Naive B cell (primary cell): ENCODE results near the gene TBC1D10A. TPM values are rescaled to one million over a fixed set of nuclear protein-coding genes. Genes with fewer than 3 reads are reported as not detected.

ENCODE experiments used
- ATAC-seq, 2 donors: fragments of 150-1000 bp; cut with Tn5 transposase; 2 replicates each; pipeline ENCODE4 v1.10.0; 2021; ENCODE audit warnings: low read depth in 2 of 2, mild to moderate bottlenecking in 2 of 2, moderate library complexity in 2 of 2
- DNase-seq: peaks from one replicate; pipeline ENCODE4 v3.0.0; 2022
- H3K27ac Mint-ChIP-seq, 6 donors: one replicate each; pipeline ENCODE4 v1.8.0; 2020 to 2022; ENCODE audit warnings: mild to moderate bottlenecking in 6 of 6, mixed read lengths in 6 of 6, moderate library complexity in 5 of 6, inconsistent platforms in 2 of 6
- H3K27me3 Mint-ChIP-seq, 3 donors: one replicate each; pipeline ENCODE4 v1.8.0; 2021 to 2022; ENCODE audit warnings: mixed read lengths in 3 of 3, mild to moderate bottlenecking in 1 of 3
- H3K36me3 Mint-ChIP-seq, 2 donors: one replicate each; pipeline ENCODE4 v1.8.0; 2020 to 2022; ENCODE audit warnings: mixed read lengths in 2 of 2, inconsistent platforms in 1 of 2, mild to moderate bottlenecking in 1 of 2
- H3K4me1 Mint-ChIP-seq, 3 donors: one replicate each; pipeline ENCODE4 v1.8.0; 2020 to 2022; ENCODE audit warnings: mixed read lengths in 3 of 3, inconsistent platforms in 1 of 3, mild to moderate bottlenecking in 1 of 3, moderate library complexity in 1 of 3
- H3K4me3 Mint-ChIP-seq, 8 donors: one replicate each; pipeline ENCODE4 v1.8.0; 2020 to 2022; ENCODE audit warnings: mild to moderate bottlenecking in 8 of 8, mixed read lengths in 8 of 8, moderate library complexity in 8 of 8, inconsistent platforms in 2 of 8
- H3K9me3 Mint-ChIP-seq, 7 donors: one replicate each; pipeline ENCODE4 v1.8.0; 2020 to 2022; ENCODE audit warnings: mixed read lengths in 7 of 7, mild to moderate bottlenecking in 5 of 7, inconsistent platforms in 2 of 7, moderate library complexity in 1 of 7
- polyA plus RNA-seq, 6 donors: library from polyadenylated mRNA; unstranded; fragments of 300-500 nt; fragmentation: Illumina TruSeq; gene quantifications; one replicate each; pipeline ENCODE4 v1.2.3, GENCODE V29; 2021; ENCODE audit warnings: low read depth in 6 of 6

TBC1D10A gene
- polyA plus RNA-seq, 6 donors from 2014 or later: 39.9 to 54.0 (median 40.7) TPM

- DNase-seq (no peak), ATAC-seq (no peak)
- peaks cover 3 to 23% (median 9%) of the 10 kb centered on the region in 3 donors for H3K4me1 Mint-ChIP-seq
- H3K27ac Mint-ChIP-seq: peak overlapping the region in 1 of 6 donors; percentile 47
- H3K36me3 Mint-ChIP-seq: peaks cover 0 to 3% of the 10 kb centered on the region in 2 donors
- peaks cover 10 to 21% (median 14%) of the 10 kb centered on the region in 3 donors for H3K27me3 Mint-ChIP-seq
- no peak overlapping the region for H3K4me3 Mint-ChIP-seq
- no peaks in the 10 kb centered on the region for H3K9me3 Mint-ChIP-seq
Observed at GRCh38 chr22:30253205-30253852, 73.4 kb downstream of the TBC1D10A start.

DNA sequence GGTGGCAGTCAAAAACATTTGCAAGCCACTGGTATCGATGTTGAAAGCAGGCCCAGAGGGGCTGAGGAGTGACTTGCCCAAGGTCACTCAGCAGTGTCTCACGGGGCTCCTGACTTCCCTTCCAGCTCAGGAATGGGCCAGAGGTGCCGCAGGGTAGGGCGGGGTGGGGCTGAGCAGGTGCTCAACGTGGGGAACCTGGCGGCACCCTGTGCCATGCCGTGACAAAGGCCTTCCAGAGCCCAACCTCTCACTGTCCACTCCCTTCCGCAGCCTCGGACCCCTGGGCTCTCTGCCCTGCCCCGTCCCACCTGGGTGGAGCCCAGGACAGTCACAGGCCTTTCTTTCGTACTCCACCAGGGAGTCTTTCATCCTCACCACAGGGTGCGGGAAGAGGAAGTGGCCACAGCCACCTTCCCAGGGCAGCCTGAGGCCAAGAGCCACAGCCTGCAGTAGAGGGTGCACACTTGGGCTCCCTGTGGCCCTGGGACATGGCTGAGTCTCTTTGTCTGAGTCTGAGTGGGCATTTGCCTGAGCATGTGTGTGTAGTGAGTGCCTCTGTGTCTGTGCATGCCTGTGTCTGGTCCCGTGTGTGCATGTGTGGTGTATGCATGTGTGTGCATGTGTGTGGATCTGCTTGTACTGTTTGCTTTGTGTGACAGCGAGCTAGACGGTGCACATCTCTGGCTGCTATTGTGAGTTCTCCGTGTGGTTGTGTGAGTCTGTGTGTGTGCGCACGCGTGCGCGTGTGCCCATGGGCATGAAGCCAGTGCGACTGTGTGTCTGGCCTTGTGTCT lies 74.1 kb downstream of the TBC1D10A start:
- H3K27ac Mint-ChIP-seq: no peak overlapping the region
- H3K4me1 Mint-ChIP-seq: peaks cover 9 to 25% (median 16%) of the 10 kb centered on the region in 3 donors
- DNase-seq (no peak), ATAC-seq (no peak)
- H3K27me3 Mint-ChIP-seq: peaks cover 17 to 28% (median 21%) of the 10 kb centered on the region in 3 donors
- no peaks in the 10 kb centered on the region for H3K9me3 Mint-ChIP-seq
- no peak overlapping the region for H3K4me3 Mint-ChIP-seq
- peaks cover 0 to 8% of the 10 kb centered on the region in 2 donors for H3K36me3 Mint-ChIP-seq

- Mint-ChIP-seq H3K4me1 (peaks cover 14 to 25% (median 22%) of the 10 kb centered on the region in 3 donors), H3K27me3 (peaks cover 25 to 31% (median 25%) of the 10 kb centered on the region in 3 donors), H3K36me3 (peaks cover 0 to 8% of the 10 kb centered on the region in 2 donors), H3K9me3 (no peaks in the 10 kb centered on the region), H3K4me3 (no peak overlapping the region), H3K27ac (no peak overlapping the region)
- no peak for ATAC-seq
- DNase-seq: no peak
Observed at GRCh38 chr22:30251711-30252110, 75.0 kb downstream of the TBC1D10A start.

DNA sequence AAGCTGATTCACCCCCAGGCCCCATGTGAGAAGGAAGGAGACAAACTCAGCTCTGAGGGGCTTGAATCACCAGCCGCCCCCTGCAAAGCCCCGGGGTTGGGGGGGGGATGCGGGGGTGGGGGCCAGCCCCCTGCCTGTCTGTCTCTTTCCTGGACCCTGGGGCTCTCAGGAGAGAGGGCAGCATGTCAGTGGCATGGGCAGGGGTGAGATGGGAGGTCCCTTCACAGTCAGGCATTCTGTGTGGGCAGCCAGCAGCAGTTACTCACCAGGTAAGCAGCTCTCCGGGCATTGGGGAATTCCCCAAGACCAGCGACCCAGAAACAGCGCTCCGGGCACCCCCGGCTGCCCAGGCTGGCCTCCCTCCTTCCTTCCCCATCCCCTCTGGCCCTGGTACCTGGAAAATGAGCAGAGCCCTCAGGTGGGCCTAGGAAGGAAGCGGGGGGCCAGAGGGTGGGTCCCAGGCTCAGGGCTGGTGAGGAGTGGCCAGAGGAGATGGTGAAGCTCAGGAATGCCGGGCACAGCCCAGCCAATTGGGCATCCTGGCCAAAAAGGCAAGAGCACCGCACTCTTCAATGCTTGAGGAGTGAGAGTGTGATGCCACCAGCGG lies 76.0 kb downstream of the TBC1D10A start:
- ATAC-seq (no peak), DNase-seq (no peak)
- Mint-ChIP-seq H3K4me3 (no peak overlapping the region), H3K27ac (peak overlapping the region in 1 of 6 donors; percentile 18), H3K27me3 (peaks cover 28 to 40% (median 34%) of the 10 kb centered on the region in 3 donors), H3K9me3 (no peaks in the 10 kb centered on the region), H3K4me1 (peaks cover 20 to 27% (median 26%) of the 10 kb centered on the region in 3 donors), H3K36me3 (peaks cover 0 to 8% of the 10 kb centered on the region in 2 donors)

- DNase-seq (no peak), ATAC-seq (no peak)
- H3K9me3 Mint-ChIP-seq: no peaks in the 10 kb centered on the region
- H3K27me3 Mint-ChIP-seq: peaks cover 28 to 47% (median 41%) of the 10 kb centered on the region in 3 donors
- H3K36me3 Mint-ChIP-seq: peaks cover 0 to 8% of the 10 kb centered on the region in 2 donors
- H3K4me1 Mint-ChIP-seq: peaks cover 22 to 26% (median 25%) of the 10 kb centered on the region in 3 donors
- no peak overlapping the region for H3K27ac Mint-ChIP-seq
- no peak overlapping the region for H3K4me3 Mint-ChIP-seq
Observed at GRCh38 chr22:30250039-30250565, 76.6 kb downstream of the TBC1D10A start.

- Mint-ChIP-seq H3K4me1 (peaks cover 22 to 26% (median 25%) of the 10 kb centered on the region in 3 donors), H3K36me3 (peaks cover 0 to 8% of the 10 kb centered on the region in 2 donors), H3K27ac (no peak overlapping the region), H3K27me3 (peaks cover 28 to 55% (median 47%) of the 10 kb centered on the region in 3 donors), H3K4me3 (peak overlapping the region in 1 of 8 donors; percentile 5), H3K9me3 (no peaks in the 10 kb centered on the region)
- ATAC-seq: no peak
- DNase-seq: no peak
Observed at GRCh38 chr22:30249049-30250038, 77.4 kb downstream of the TBC1D10A start.

GRCh38 chr22:30248484-30248883 lies 78.3 kb downstream of the TBC1D10A start:
- H3K4me1 Mint-ChIP-seq: peaks cover 22 to 26% (median 25%) of the 10 kb centered on the region in 3 donors
- peaks cover 28 to 60% (median 47%) of the 10 kb centered on the region in 3 donors for H3K27me3 Mint-ChIP-seq
- H3K4me3 Mint-ChIP-seq: peak overlapping the region in 4 of 8 donors; percentile 10 to 89 (median 53)
- H3K27ac Mint-ChIP-seq: peak overlapping the region in 1 of 6 donors; percentile 17
- no peak for ATAC-seq
- no peak for DNase-seq
- H3K9me3 Mint-ChIP-seq: no peaks in the 10 kb centered on the region
- H3K36me3 Mint-ChIP-seq: peaks cover 0 to 8% of the 10 kb centered on the region in 2 donors

GRCh38 chr22:30247974-30248373 lies 78.8 kb downstream of the TBC1D10A start:
- peak overlapping the region in 4 of 8 donors; percentile 10 to 73 (median 28) for H3K4me3 Mint-ChIP-seq
- H3K27ac Mint-ChIP-seq: peak overlapping the region in 1 of 6 donors; percentile 17
- ATAC-seq (no peak), DNase-seq (no peak)
- peaks cover 22 to 26% (median 24%) of the 10 kb centered on the region in 3 donors for H3K4me1 Mint-ChIP-seq
- no peaks in the 10 kb centered on the region for H3K9me3 Mint-ChIP-seq
- H3K27me3 Mint-ChIP-seq: peaks cover 28 to 60% (median 47%) of the 10 kb centered on the region in 3 donors
- peaks cover 0 to 8% of the 10 kb centered on the region in 2 donors for H3K36me3 Mint-ChIP-seq

DNA sequence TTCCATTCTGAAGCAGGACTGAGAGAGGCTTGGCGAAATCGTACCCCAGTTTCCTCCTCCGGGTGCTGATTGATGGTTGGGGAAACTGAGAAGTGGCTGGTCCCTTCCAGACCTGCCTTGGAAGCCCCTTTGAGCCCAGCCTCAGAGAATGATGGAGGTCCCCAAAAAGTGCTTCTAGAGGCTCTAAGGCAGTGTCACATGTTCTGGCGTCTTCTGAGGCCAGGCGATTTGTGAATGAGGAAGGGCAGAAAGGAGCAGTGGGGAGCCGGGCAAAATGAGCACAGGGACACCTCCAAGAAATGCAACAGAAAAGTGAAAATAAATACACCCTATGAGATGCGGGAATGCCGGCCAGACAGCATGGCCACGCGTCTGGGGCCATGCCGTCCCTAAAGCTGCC lies 79.2 kb downstream of the TBC1D10A start:
- H3K4me1 Mint-ChIP-seq: peaks cover 20 to 26% (median 22%) of the 10 kb centered on the region in 3 donors
- no peak overlapping the region for H3K27ac Mint-ChIP-seq
- H3K4me3 Mint-ChIP-seq: peak overlapping the region in 1 of 8 donors; percentile 13

GRCh38 chr22:30246814-30247376 lies 79.8 kb downstream of the TBC1D10A start:
- Mint-ChIP-seq H3K4me1 (peaks cover 19 to 26% (median 22%) of the 10 kb centered on the region in 3 donors), H3K27me3 (peaks cover 28 to 60% (median 47%) of the 10 kb centered on the region in 3 donors), H3K9me3 (no peaks in the 10 kb centered on the region)

More for the DNA sequence above, 79.2 kb downstream of the TBC1D10A start:
- no peak for ATAC-seq
- DNase-seq: no peak
- Mint-ChIP-seq H3K36me3 (peaks cover 0 to 8% of the 10 kb centered on the region in 2 donors), H3K9me3 (no peaks in the 10 kb centered on the region), H3K27me3 (peaks cover 28 to 60% (median 47%) of the 10 kb centered on the region in 3 donors)

GRCh38 chr22:30245985-30246813 lies 80.5 kb downstream of the TBC1D10A start, which contains the start of gene LIF:
Gene LIF, minus strand, starts transcription at chr22:30246759. Its CDS starts 64 bp downstream, at chr22:30246695.
- ATAC-seq (peak; percentile 88 to 89), DNase-seq (peak; percentile 23)
- Mint-ChIP-seq H3K27ac (peak within 1 kb of the TSS in 1 of 6 donors; percentile 71), H3K4me3 (peak within 1 kb of the TSS; percentile 65 to 84 (median 78)), H3K4me1 (peaks cover 19 to 28% (median 22%) of the 10 kb centered on the region in 3 donors), H3K27me3 (peaks cover 28 to 60% (median 47%) of the 10 kb centered on the region in 3 donors), H3K36me3 (peaks cover 0 to 8% of the 10 kb centered on the region in 2 donors), H3K9me3 (no peaks in the 10 kb centered on the region)

More at GRCh38 chr22:30246814-30247376, 79.8 kb downstream of the TBC1D10A start:
- ATAC-seq: no peak
- Mint-ChIP-seq H3K27ac (no peak overlapping the region), H3K4me3 (peak overlapping the region in 5 of 8 donors; percentile 19 to 79 (median 66)), H3K36me3 (peaks cover 0 to 8% of the 10 kb centered on the region in 2 donors)
- DNase-seq: no peak
